Ovary (tissue), 3 donors: ENCODE measurements around the gene KCNIP1.

Source experiments
- POLR2A ChIP-seq: fragments of 450-650 bp; IDR thresholded peaks from one replicate; pipeline ENCODE4 v1.6.1; 2017; ENCODE audit warnings: antibody characterized with exemption, mild to moderate bottlenecking, moderate library complexity
- TF ChIP-seq, protein P1 (sequence below), 3 donors: fragments of 450-650 bp in 2 of 3; fragments of 200-600 bp in 1 of 3; IDR thresholded peaks; one replicate each; pipeline versions ENCODE4 v1.5.1 to v1.8.0; 2016 to 2022; ENCODE audit warnings: antibody characterized with exemption in 3 of 3, mild to moderate bottlenecking in 1 of 3
- donor health status: DM: no; HTN: no; CAD: no.

DNA sequence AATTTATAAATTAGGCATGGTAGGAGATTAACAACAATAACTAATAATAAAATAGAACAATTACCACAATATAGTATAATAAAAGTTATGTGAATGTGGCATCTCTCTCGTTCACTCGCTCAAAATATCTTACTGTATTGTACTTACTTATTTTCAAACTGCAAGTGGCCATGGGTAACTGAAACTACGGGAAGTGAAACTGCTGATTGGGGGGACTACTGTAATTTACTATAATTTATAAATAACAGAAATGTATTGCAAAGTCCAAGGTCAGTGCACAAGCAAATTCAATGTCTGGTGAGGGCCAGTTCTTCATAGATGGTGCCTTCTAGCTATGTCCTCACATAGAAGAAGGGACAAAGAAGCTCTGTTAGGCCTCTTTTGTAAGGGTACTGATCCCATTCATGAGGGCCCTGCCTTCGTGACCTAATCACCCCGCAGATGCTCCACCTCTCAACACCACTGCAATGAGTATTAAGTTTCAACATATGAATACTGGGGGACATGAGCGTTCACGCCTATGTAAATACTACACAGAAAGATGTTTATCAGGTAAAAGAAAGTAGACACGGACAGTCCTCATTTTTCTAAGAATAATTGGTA is 39.0 kb downstream of the KCNIP1 start:
- TF ChIP-seq, protein P1, sequence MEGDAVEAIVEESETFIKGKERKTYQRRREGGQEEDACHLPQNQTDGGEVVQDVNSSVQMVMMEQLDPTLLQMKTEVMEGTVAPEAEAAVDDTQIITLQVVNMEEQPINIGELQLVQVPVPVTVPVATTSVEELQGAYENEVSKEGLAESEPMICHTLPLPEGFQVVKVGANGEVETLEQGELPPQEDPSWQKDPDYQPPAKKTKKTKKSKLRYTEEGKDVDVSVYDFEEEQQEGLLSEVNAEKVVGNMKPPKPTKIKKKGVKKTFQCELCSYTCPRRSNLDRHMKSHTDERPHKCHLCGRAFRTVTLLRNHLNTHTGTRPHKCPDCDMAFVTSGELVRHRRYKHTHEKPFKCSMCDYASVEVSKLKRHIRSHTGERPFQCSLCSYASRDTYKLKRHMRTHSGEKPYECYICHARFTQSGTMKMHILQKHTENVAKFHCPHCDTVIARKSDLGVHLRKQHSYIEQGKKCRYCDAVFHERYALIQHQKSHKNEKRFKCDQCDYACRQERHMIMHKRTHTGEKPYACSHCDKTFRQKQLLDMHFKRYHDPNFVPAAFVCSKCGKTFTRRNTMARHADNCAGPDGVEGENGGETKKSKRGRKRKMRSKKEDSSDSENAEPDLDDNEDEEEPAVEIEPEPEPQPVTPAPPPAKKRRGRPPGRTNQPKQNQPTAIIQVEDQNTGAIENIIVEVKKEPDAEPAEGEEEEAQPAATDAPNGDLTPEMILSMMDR (IDR thresholded peaks at IDR 0.05), result no peak
- no peak for TF ChIP-seq POLR2A
